ENCODE data around the gene COX7B2.

COX7B2 gene

DNA sequence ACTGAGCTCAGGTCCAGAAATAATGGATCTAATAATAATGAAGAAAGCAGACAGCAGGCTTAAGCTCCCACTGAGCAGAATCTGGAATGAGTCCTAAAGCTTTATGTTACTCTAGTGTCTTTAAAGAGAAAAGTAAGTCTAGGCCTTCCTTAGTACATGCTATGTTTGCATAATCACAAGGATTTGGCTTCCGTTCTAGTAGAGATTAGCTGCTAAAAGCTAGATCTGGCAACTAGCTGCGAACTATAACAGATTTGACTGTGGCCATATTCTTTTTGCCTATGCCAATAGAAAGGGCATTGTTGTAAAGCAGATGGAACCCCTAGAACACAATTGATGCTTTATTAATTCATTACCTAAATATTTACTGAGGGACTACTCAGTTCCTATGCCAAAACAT is 19.0 kb downstream of the COX7B2 start:
- no peak for DNase-seq (ENCODE audit: low read depth, low spot score)

DNA sequence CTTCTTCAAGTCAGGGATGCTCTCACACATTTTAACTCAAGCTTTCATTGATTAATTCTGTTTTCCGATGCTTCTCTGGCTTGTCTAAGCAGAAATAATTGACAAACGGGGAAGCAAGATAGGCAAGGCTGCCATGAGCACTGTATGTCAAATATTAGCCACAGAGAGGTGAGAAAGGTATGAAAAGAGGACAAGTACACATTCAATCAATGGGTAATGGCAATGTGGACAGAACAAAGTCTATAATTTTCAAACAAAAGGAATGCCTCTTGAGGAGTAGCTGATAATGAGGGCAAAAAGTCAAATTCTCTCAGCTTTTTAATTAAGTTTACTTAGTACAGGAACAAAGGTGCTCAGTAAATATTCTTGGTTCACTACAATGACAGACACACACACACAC is 19.6 kb downstream of the COX7B2 start:
- no peak for DNase-seq (ENCODE audit: low read depth, low spot score)

DNA sequence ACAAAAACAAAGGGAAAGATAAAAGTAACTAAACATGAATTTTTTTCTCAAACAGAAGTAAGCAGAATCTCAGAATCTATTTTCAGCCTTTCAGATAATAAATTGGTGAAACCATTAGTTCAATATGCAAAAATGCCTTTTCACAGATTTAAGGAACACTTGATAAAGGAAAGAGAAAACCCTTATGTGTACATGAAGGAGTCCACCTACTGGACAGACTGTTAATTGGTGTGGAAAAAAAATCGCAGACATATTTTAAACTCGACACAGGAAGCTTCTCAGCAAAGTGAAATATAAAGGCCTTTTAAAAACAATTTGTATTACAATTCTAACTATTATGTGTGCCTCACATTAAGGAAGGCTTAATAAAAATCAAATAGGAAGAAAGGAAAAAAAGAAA is 22.3 kb downstream of the COX7B2 start:
- DNase-seq (ENCODE audit: low read depth, low spot score): no peak

DNA sequence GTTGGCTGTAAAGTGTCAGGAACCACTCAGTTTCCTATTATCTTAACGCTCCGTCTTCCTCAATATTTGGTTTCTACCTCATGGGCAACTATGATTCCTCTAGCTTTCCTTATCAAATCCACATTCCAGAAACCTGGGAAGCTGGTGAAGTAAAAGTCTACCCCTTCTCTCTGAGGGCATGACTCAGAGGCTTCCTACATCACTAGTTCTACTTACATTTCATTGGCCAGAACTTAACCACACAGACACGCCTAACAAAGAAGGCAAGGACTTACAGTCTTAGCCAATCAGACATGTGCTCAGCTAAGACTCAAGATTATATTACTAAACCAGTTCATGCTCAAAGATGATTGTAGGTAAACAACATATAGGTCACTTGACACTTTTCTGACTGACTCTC is 30.4 kb downstream of the COX7B2 start:
- DNase-seq (ENCODE audit: low read depth, low spot score): no peak

DNA sequence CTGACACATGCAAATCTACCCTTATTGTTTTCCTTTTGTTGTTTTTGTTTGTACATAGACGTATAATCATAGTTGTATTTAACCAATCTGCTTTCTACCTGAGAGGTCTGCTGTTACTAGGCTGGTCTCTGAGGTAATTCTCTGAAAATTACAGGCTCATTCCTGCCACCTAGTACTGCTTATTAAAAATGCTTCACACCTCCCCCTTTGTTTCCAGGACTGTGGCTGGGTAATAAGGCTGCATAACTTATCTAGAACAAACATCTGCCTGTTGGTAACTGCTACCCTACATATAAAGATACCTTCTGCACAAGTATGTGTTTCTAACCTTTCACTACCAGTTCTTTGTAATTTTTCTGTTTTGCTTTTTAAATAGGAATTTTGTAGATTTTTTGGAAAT is 34.2 kb downstream of the COX7B2 start:
- DNase-seq (ENCODE audit: low read depth, low spot score): no peak

DNA sequence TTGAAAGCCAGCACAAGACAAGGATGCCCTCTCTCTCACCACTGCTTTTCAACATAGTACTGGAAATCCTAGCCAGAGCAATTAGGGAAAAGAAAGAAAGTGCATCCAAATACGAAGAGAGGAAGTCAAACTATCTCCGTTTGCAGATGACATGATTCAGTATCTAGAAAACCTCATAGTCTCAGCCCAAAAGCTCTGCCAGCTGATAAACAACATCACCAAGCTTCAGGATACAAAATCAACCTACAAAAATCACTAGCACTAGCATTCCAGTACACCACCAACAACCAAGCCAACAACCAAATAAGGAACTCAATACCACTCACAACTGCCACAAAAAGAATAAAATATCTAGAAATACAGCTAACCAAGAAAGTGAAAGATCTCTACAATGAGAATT is 38.6 kb downstream of the COX7B2 start:
- DNase-seq (ENCODE audit: low read depth, low spot score): no peak

DNA sequence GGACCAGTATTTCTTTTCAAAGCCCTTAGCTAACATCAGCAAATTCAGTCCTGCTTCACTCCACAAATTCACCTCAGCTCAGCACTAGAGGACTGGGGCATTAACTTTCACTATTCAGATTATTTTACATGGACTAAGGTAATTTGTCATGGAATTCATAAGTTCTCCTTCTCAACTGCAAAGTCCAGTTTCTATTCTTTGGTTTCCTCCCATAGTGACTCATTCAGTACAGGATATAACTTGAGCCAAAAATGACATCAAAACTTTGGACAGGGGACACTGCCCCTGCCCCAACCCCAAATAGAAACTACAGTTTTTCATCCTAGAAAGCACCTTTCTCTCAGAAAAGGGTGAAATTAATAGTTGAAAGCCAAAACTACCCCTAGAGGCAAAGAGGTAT is 52.7 kb downstream of the COX7B2 start:
- no peak for DNase-seq (ENCODE audit: low read depth, low spot score)

DNA sequence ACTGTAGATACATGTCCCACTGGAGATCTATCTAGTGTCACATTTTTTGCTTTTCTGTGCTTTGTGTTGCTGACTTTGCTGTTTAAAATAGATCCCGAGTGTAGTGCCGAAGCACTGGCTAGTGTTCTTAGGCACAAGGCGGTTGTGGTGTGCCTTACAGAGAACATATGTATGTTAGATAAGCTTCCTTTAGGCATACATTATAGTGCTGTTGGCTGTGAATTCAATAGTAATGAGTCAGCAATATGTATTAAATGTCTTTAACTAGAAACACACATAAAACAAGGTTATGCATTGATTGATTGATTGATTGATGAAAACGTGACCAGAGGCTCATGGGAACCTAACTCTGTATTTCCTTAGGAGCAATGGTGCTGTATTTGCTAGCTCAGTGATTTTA is 56.2 kb downstream of the COX7B2 start:
- DNase-seq (ENCODE audit: low read depth, low spot score): no peak

DNA sequence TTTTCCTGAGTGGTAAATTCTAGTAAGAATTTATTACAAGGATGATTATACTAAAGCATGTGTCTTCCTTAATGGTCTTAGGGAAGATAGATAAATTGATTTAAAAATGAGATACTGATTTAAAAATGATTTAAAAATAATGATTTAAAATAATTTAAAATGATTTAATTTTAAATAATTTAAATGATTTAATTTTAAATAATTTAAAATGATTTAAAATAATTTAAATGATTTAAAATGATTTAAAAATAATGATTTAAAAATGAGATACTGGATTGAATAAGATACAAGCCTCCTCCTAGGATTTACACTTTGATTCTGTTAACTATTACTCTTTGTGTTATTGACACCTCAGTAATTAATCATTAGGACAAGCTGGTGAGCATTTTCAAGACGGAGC is 59.0 kb downstream of the COX7B2 start:
- no peak for DNase-seq (ENCODE audit: low read depth, low spot score)

DNA sequence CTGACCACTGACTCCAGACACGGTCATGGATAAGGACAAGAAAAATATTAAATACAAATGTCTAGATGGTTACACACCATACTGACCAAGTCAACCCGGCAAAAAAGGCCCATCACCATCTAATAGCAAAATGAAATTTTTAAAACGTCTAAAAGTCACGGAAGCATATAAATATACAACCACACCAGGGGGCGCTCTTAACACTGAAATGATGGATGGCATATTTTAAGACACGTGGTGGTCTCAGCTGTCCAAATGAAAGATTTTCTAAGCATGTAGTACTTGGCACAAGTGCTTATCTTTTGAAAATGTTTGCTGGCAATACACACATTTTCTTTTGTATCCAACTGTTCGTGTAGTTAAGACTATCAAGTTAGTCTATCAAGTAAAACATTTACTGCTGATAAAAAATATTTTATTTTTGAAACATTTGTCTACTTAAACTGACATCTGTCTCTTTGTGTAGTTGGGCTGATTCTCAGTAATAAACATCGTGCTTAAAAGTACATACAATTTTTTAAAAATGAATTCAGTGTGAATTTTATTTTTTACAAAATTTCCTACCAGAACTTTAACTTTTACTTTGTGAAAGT is 64.6 kb downstream of the COX7B2 start:
- DNase-seq (ENCODE audit: low read depth, low spot score): peak; percentile 4

DNA sequence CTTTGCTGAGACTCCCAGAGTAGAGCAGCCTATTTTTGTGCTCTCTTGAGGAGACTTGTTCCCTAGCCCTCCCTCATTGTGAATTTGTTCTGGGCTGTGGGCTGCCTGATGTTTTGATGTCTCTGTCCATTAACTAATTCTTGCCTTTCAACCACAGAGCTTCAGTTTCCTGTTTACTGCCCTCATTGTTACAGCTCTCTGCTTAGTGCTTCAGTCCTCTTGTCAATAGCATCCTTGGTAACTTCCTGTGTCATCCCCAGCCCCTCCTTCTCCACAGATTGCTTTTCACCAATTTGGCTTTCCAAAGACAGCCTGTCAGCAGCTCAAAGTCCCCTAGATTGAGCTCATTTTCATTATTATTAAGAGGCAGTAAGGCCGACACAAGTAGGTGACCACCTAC is 69.9 kb downstream of the COX7B2 start:
- no peak for DNase-seq (ENCODE audit: low read depth, low spot score)

DNA sequence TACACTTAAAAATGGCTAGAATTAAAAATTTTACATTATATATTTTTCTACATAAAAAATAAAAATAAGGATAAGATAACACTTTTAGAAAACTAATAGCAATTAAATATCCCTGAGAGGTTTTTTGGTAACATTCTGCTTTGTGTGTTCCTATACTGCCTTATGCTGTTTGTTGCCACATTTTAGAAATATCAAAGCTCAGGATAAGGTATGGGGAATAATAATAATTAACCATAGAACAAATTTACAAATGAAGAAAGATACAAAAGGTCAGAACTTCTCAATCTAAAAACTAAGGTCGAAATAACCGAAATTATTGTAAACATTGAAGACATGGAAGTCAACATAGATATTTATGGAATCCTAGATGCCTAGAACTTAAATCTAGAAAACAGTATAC is 71.4 kb downstream of the COX7B2 start:
- DNase-seq (ENCODE audit: low read depth, low spot score): no peak

DNA sequence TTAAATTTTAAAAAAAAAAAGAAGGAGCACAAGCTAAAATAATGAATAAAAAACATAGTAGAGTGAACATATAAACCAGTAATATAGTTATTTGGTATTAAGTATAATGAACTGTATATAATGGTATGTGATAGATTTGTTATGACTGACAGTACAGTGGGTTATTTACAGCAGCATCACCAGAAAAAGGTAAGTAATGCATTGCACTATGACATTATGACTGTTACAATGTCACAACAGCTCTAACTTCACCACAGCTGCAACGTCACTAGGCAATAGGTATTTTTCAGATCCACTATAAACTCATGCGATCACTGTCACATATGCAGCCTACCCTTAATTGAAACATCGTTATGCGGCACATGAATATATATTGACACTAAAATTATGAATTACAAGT is 72.5 kb downstream of the COX7B2 start:
- DNase-seq (ENCODE audit: low read depth, low spot score): no peak

DNA sequence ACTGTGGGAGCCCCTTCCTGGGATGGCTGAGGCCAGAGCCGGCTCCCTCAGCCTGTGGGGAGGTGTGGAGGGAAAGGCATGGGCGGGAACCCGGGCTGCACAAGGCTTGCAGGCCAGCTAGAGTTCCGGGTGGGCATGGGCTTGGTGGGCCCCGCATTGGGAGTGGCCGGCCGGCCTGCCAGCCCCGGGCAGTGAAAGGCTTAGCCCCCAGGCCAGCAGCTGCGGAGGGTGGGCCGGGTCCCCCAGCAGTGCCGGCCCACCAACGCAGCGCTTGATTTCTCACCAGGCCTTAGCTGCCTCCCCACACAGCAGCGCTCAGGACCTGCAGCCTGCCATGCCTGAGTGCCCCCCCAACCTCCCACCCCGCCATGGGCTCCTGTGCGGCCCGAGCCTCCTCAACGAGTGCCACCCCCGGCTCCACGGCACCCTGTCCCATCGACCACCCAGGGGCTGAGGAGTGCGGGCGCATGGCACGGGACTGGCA is 78.0 kb downstream of the COX7B2 start:
- no peak for DNase-seq (ENCODE audit: low read depth, low spot score)

DNA sequence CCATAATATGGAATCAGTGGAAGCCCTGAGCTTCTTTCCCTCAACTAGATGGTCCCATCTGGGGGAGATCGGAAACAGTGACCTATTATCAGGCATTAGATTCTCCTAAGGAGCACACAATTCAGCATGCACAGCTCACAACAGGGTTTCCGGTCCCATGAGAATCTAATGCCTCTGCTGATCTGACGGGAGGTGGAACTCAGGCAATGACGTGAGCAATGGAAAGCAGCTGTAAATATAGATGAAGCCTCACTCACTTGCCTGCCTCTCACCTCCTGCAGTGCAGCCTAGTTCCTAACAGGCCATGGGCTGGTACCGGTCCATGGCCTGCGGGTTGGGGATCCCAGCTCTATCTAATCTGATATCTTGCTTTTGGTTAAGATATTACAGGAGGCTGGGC is 88.9 kb downstream of the COX7B2 start:
- no peak for DNase-seq (ENCODE audit: low read depth, low spot score)

DNA sequence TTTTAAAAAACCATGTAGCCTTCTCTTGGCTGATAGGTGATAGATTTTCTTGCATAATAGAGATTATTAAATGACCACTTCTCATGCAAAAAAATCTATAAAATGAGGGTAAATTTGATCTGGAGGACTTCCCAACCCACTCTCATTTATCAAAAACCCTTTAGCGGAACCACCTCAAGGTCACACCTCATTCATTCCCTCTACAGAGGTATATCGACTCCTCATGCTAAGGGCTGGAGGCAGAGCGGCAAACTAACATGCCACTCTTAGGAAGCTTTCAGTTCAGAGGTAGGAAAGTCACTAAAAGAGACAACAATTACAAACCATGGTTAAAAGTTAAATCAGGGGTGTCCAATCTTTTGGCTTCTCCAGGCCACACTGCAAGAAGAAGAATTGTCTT is 90.0 kb downstream of the COX7B2 start:
- DNase-seq (ENCODE audit: low read depth, low spot score): no peak

DNA sequence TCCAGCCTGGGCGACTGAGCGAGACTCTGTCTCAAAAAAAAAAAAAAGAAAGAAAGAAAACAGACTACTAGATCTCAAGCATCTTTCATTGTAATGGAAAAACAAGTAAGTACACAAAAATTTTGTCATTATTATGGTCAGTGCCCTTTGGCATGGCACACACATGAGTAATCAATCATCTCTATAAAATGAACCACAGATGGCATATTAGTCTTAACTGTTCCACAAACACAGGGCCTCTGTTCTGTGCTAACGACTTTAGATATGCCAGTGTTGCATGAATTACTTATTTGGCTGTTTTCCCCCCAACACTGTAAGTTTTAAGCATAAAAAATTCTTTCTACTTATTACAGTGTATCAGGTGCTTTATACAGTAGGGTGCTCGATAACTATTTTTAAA is 90.4 kb downstream of the COX7B2 start:
- no peak for DNase-seq (ENCODE audit: low read depth, low spot score)

DNA sequence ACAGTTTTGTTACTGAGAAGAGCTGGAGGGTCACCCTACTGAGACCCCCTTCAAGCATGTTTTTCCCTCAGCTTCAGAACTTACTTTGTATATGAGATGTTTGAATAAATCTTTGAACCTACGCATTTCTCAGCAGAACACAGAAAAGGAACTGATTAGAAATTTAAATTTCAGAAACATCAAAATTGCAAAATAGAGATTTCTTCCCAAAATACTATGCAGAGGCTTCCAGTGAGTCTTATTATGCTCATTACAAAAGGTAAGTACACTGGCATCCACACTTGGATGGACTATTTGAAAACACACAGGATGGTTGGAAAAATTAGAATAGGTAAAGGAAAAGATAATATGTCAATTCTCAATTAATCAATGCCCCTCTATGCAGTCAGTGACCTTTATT is 91.2 kb downstream of the COX7B2 start:
- DNase-seq (ENCODE audit: low read depth, low spot score): no peak

DNA sequence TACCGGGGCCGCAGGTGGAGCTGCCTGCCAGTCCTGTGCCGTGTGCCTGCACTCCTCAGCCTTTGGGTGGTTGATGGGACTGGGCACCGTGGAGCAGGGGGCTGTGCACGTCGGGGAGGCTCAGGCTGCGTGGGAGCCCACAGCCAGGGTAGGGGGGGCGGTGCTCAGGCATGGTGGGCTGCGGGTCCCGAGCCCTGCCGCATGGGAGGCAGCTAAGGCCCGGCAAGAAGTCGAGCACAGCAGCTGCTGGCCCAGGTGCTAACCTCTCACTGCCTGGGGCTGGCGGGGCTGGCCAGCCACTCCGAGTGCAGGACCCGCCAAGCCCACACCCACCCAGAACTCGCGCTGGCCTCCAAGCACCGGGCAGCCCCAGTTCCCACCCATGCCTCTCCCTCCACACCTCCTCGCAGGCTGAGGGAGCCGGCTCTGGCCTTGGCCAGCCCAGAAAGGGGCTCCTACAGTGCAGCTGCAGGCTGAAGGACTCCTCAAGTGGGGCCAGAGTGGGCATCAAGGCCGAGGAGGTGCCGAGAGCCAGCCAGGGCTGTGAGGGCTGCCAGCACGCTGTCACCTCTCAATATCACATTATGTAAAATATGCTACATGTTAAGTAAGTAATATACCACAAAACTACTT is 104.1 kb downstream of the COX7B2 start:
- DNase-seq (ENCODE audit: low read depth, low spot score): no peak

DNA sequence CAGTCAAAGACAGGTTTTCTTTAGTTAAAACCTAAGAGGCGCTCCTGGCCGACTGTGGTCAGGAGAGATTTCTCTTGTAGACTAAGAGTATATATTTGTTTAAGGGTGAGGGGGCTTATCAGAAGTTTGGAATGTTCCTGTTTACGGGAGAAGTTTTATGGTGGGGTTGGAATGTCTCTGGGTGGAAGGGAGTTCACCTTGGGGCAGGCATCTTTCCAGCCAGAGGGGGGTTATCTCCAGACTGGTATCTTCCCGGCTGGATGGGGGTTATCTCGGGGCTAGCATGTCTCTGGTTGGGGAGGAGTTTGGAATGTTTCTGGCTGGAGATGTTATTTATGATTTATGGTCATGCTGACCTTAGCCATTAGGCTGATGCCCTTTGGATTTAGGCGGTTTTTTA is 116.0 kb downstream of the COX7B2 start:
- peak; percentile 1 for DNase-seq (ENCODE audit: low read depth, low spot score)

DNA sequence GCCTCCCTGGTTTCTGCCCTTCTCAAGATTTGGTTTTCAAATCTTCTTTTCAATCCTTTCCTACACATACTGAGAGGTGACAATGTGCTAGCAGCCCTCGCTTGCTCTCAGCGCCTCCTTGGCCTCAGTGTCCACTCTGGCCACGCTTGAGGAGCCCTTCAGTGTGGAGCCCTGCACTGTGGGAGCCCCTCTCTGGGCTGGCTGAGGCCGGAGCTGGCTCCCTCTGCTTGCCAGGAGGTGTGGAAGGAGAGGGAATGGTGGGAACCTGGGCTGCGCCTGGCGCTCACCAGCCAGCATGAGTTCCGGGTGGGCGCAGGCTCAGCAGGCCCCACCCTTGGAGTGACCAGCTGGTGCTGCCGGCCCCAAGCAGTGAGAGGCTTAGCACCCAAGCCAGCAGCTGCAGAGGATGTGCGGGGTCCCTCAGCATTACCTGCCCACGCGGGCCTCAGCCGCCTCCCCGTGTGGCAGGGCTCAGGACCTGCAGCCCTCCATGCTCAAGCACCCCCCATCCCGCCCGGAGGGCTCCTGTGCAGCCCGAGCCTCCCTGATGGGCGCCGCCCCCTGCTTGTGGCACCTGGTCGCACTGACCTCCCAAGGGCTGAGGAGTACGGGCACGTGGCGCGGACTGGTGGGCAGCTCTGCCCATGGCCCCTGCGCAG is 127.5 kb downstream of the COX7B2 start:
- no peak for DNase-seq (ENCODE audit: low read depth, low spot score)

DNA sequence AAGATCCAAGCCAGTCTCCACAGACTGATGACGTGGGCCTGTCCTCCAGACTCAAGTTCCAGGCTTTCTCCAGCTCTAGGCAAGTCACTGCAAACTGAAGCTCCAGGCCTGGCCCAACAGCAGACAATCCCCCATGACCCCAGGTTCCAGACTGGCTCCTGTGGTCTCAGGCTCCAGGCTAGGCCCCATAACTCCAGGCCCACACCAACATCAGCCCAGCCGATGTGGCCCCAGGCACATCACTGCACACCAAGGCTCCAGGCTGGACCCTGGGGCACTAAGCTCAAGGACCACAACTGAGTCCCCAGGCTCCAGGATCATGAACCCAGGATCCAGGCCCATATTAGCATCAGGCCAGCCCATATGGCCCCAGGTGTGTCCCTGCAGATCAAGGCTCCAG is 143.6 kb downstream of the COX7B2 start:
- DNase-seq (ENCODE audit: low read depth, low spot score): no peak

DNA sequence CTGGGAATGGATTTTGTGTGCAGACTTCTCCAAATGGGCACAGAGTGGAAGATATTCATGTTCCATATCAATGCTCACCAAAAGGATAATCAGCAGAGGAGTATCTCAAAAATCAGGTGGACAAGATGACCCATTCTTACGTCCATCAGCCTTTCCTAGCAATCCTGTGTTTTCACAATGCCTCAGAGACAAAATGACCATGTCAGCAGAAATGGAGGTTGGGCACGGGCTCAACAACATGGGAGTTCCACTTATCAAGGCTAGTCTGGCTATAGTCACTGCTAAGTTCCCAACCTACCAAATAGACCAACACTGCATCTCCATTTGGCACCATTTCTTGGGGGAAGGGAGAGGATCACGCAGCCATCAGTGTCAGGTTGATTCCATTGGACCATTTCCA is 179.0 kb downstream of the COX7B2 start:
- DNase-seq (ENCODE audit: low read depth, low spot score): no peak

Data from ELF-1 (cell line).